Endothelial cell of umbilical vein (primary cell): ENCODE results near the gene HIVEP3.

Experiments used
- CTCF ChIP-seq, 2 donors: IDR thresholded peaks; 1 replicate in 1 of 2; 2 replicates in 1 of 2; pipeline ENCODE4 v1.5.1; 2011; ENCODE audit warnings: low read length in 2 of 2, mild to moderate bottlenecking in 2 of 2, moderate library complexity in 2 of 2, control low read depth in 1 of 2, inconsistent platforms in 1 of 2, low read depth in 1 of 2; ENCODE audit not compliant: insufficient read depth in 1 of 2; ENCODE audit errors: extremely low read depth in 1 of 2
- EZH2 ChIP-seq: IDR thresholded peaks from 2 replicates; pipeline ENCODE4 v1.6.1; 2012; ENCODE audit warnings: borderline replicate concordance, low read depth, mild to moderate bottlenecking, moderate library complexity, low read length, inconsistent platforms; ENCODE audit not compliant: severe bottlenecking
- GATA2 ChIP-seq: IDR thresholded peaks from 2 replicates; pipeline ENCODE4 v1.7.0; 2011; ENCODE audit warnings: low read depth, mild to moderate bottlenecking, moderate library complexity, mixed read lengths, low read length; ENCODE audit not compliant: insufficient read length, insufficient read depth
- MAX ChIP-seq: IDR thresholded peaks from 2 replicates; pipeline ENCODE4 v1.6.1; 2011; ENCODE audit not compliant: insufficient read depth, insufficient read length
- MYC ChIP-seq: IDR thresholded peaks from one replicate; pipeline ENCODE4 v1.6.1; 2011; ENCODE audit warnings: mild to moderate bottlenecking, low read depth, low read length
- POLR2A ChIP-seq: IDR thresholded peaks from 2 replicates; pipeline ENCODE4 v1.6.1; 2012; ENCODE audit warnings: low read depth, mild to moderate bottlenecking, control low read depth, low read length
- POLR2AphosphoS5 ChIP-seq: IDR thresholded peaks from 2 replicates; pipeline ENCODE4 v1.6.1; 2012; ENCODE audit warnings: low read depth, mild to moderate bottlenecking, control low read depth, low read length, moderate library complexity; ENCODE audit not compliant: insufficient read depth

GRCh38 chr1:41500378-41500777 lies 418.3 kb downstream of the HIVEP3 start:
- TF ChIP-seq POLR2A (no peak), POLR2AphosphoS5 (no peak), CTCF (IDR thresholded peaks at IDR 0.05; ENCODE audit: extremely low read depth in 1 of 2, insufficient read depth in 1 of 2, low read depth in 1 of 2, low read length in 2 of 2) (no peak), EZH2 (no peak), MAX (no peak), GATA2 (no peak), MYC (no peak)
